ENCODE measurements around the gene PRKCQ.
"Not testable (repeated sequence)": the region's sequence is repeated elsewhere in the genome, so short reads cannot be mapped to it uniquely, and the experiment has no call there.

PRKCQ gene

DNA sequence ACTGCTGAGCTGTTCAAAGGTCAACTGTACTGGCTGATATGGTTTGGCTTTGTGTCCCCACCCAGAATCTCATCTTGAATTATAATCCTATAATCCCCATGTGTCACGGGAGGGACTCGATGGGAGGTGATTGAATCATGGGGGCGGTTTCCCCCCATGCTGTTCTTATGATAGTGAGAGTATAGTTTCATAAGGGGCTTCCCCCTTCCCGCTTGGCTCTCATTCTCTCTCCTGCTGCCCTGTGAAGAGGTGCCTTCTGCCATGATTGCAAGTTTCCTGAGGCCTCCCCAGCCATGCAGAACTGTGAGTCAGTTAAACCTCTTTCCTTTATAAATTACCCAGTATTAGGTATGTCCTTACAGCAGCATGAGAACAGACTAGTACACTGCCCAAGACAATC, 140.2 kb downstream of the PRKCQ start:
- not testable (repeated sequence) for DNase-seq (ENCODE audit: low spot score in 2 of 2); H3K4me1 Mint-ChIP-seq; H3K4me3 Mint-ChIP-seq; ATAC-seq (ENCODE audit: low read depth); H3K27ac Mint-ChIP-seq; H3K9me3 Mint-ChIP-seq; H3K36me3 Mint-ChIP-seq
- H3K27me3 Mint-ChIP-seq, result peaks cover 26% of the 10 kb centered on the region

DNA sequence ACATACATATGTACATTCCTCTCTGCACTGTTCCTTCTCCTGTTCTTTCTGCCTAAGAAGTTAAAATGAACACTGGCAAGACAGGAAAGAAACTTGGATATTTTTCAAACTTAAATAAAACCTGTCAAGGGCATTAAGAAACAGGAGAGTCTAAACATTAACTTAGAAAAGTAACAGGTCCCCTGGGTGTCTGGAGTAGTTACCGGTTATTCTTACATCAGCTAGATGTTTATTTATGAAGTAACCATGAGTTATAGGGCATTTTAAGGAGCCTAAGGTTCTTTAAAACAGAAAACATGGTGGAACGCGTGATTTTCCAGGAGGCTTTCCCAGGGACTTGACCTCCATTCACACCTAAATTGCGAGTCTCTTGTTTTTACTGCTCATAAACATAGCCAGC, 148.2 kb downstream of the PRKCQ start:
- ATAC-seq (ENCODE audit: low read depth) (no peak), DNase-seq (ENCODE audit: low spot score in 2 of 2) (no peak)
- no peak overlapping the region for H3K4me3 Mint-ChIP-seq
- H3K36me3 Mint-ChIP-seq, result no peaks in the 10 kb centered on the region
- no peak overlapping the region for H3K27ac Mint-ChIP-seq
- H3K4me1 Mint-ChIP-seq, result peaks cover 2% of the 10 kb centered on the region
- no peaks in the 10 kb centered on the region for H3K9me3 Mint-ChIP-seq
- peaks cover 18% of the 10 kb centered on the region for H3K27me3 Mint-ChIP-seq

DNA sequence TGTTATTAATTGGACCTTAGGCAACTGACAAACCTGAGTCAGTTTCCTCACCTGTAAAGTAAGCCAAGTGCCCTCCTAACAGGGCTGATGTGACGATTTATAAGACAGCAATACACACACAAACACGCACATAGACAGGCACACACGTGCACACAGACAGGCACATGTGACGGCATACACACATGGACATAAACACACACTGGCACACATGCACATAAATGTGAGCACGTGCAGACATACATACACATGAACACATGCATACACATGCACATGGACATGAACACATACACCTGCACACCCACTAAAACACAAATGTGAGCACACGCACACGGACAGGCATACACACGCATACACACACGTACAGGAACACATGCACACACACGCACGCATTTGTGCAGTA, 148.9 kb downstream of the PRKCQ start:
- Mint-ChIP-seq H3K36me3 (no peaks in the 10 kb centered on the region), H3K4me3 (no peak overlapping the region), H3K9me3 (no peaks in the 10 kb centered on the region), H3K27me3 (peaks cover 14% of the 10 kb centered on the region), H3K4me1 (peaks cover 2% of the 10 kb centered on the region), H3K27ac (no peak overlapping the region)
- DNase-seq (ENCODE audit: low spot score in 2 of 2), result no peak
- no peak for ATAC-seq (ENCODE audit: low read depth)

DNA sequence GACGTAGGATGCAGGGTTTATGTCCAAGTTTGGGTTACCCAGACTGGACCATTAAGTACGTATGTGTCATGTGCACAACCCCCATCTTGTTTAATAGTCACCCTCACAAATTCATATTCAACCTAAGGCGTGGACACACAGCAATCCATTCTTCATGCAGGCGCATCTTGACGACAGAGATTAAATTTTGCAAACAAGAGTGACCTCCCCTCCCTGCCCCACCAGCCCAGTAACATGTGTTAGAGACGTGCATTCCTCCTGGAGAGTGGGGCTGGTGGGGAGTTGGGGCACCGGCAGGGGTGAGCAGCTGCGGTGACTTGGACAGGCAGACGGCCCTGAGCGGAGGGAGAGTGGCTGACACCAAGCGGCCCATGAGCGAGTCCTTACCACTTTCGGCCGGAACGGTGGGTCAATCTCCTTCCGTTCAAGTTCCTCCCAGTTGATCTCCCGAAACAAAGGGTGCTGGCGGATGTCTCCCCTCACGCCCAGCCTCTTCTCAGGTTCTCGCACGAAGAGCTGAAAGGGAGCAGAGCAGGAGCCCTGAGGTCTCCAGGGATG, 149.6 kb downstream of the PRKCQ start:
- ATAC-seq (ENCODE audit: low read depth) (no peak), DNase-seq (ENCODE audit: low spot score in 2 of 2) (no peak)
- H3K27me3 Mint-ChIP-seq, result peaks cover 14% of the 10 kb centered on the region
- peaks cover 2% of the 10 kb centered on the region for H3K4me1 Mint-ChIP-seq
- H3K36me3 Mint-ChIP-seq, result no peaks in the 10 kb centered on the region
- H3K4me3 Mint-ChIP-seq, result no peak overlapping the region
- H3K9me3 Mint-ChIP-seq, result no peaks in the 10 kb centered on the region
- no peak overlapping the region for H3K27ac Mint-ChIP-seq

DNA sequence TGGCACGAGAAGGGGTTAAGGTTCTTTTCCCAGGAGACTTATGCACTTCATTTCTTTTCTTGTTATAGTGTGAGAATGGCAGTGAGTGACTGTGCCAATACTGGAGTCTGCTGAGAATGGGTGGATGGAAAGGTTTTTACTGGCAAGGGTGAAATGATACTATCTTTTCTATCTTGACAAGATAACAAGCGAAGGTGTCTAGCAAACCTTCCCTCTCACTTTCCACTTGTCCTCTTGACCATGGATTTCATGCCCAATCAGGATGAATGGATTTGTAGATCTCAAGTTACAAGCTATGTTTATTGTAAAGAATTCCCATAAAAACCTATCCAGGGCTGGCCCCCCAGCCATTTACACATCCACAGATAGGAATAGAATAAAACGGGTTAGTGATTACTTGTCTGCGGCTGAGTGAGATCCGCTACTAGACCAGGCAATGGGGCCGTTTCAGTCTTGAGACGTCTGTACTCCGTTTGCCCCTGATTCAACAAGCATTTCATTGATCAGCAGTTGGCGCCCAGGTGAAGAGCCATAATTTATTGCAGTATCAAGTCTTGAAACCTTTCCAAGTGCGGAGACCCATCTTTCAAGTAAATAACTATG, 152.6 kb downstream of the PRKCQ start:
- Mint-ChIP-seq H3K36me3 (no peaks in the 10 kb centered on the region), H3K4me1 (peaks cover 2% of the 10 kb centered on the region), H3K27ac (no peak overlapping the region), H3K27me3 (peaks cover 8% of the 10 kb centered on the region), H3K4me3 (no peak overlapping the region), H3K9me3 (no peaks in the 10 kb centered on the region)
- ATAC-seq (ENCODE audit: low read depth), result no peak
- no peak for DNase-seq (ENCODE audit: low spot score in 2 of 2)

DNA sequence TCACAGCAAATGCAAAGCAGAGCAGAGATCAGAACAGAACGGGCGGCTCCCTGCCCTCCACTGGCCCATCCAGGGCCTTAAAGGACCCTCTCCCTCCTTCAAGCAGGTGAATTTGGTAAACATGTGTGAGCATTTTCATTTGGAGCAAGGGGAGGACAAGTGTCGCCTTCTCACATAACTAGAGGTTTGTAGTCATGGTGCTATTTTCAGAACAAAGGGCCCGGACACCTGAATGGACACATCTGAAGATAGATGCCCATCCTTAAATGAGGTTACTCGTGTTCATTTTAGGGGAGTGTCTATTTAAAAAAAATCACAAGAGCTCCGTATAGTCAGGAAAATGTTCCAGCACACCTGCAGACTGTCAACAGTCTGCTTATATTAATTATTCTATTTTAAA, 153.8 kb downstream of the PRKCQ start:
- no peak for ATAC-seq (ENCODE audit: low read depth)
- no peaks in the 10 kb centered on the region for H3K9me3 Mint-ChIP-seq
- H3K36me3 Mint-ChIP-seq, result no peaks in the 10 kb centered on the region
- no peak overlapping the region for H3K27ac Mint-ChIP-seq
- no peak for DNase-seq (ENCODE audit: low spot score in 2 of 2)
- H3K4me1 Mint-ChIP-seq, result peaks cover 2% of the 10 kb centered on the region
- no peak overlapping the region for H3K4me3 Mint-ChIP-seq
- peaks cover 9% of the 10 kb centered on the region for H3K27me3 Mint-ChIP-seq

DNA sequence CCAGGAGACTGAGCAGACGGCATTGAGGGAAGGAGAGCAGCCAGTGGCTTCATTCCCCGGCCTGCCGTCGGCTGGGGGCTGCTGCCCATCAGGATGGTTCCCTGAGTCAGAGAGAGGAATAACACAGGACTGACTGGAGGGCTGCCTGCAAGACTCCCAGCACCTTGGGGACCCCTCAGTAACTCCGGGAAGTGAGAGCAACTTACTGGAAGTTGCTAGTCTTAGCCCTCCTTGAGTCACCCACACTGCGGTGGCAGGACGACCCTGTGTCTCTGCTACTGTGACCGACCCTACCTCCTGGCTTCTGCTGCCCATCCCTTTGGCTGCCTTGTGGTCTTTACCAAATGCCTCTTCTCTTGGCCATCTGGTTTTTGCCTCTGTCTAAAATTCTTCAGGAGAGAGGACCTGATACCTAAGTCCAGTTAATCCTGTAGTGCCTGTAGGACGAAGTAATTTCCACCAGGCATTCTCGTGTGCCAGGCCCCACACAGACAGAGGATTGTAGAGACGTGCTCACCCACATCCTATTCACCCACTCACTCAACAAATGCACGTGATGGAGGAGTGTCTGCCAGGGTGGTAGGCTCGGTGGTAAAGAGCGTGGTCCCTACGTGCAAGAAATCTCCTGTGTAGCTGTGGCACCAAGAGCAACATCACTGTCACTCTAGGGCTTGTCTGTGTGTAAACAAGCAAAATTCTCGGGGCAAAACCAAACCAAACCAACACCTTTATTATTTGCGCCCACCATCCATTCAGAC, 156.5 kb downstream of the PRKCQ start:
- peaks cover 11% of the 10 kb centered on the region for H3K27me3 Mint-ChIP-seq
- ATAC-seq (ENCODE audit: low read depth) (no peak), DNase-seq (ENCODE audit: low spot score in 2 of 2) (no peak)
- H3K27ac Mint-ChIP-seq, result no peak overlapping the region
- H3K4me3 Mint-ChIP-seq, result no peak overlapping the region
- no peaks in the 10 kb centered on the region for H3K36me3 Mint-ChIP-seq
- no peaks in the 10 kb centered on the region for H3K9me3 Mint-ChIP-seq
- H3K4me1 Mint-ChIP-seq, result no peaks in the 10 kb centered on the region

DNA sequence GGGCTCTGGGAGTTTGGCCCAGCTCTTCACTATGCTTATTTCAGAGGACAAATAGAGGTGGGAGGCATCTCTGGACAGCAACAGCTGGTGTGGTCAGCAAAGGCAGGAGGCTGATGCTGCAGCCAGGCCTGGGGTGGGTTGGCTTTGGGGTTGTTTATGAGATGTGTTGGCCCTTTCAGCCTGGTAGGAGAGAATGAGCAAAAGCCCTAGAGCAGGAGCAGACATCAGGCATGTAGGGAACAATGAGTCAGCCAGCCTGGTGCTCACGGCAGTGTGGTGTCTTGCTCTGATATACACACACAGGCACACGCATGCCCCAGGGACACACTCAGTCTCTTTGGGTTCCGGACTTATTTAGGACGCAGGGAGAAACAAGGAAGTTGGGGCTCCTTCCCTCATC, 157.1 kb downstream of the PRKCQ start:
- Mint-ChIP-seq H3K27ac (no peak overlapping the region), H3K36me3 (no peaks in the 10 kb centered on the region), H3K9me3 (no peaks in the 10 kb centered on the region), H3K27me3 (peaks cover 11% of the 10 kb centered on the region), H3K4me1 (no peaks in the 10 kb centered on the region), H3K4me3 (no peak overlapping the region)
- DNase-seq (ENCODE audit: low spot score in 2 of 2) (no peak), ATAC-seq (ENCODE audit: low read depth) (no peak)

DNA sequence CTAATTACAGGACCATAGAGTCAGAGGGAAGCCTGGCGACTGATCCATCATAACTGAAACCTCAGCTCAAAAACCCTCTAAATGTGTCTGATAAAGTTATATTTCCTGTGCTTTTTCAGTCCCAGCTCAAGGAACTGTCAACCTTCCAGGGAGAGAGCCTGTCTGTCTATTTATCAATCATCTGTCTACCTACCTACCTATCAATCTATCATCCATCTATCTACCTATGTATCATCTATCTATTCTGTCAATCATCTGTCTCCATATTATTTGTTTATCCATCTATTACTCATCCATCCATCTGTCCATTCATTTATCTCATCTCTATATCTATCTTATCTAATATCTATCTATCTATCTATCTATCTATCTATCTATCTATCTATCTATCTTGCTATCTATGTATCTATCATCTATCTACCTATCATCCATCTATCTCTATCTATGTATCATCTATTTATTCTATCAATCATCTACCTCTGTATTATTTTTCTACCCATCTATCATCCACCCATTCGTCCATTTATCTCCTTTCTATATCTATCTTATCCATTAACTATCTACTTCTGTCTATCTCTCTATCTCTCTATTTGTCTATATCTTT, 161.4 kb downstream of the PRKCQ start:
- H3K9me3 Mint-ChIP-seq, result no peaks in the 10 kb centered on the region
- DNase-seq (ENCODE audit: low spot score in 2 of 2) (no peak), ATAC-seq (ENCODE audit: low read depth) (no peak)
- peaks cover 6% of the 10 kb centered on the region for H3K27me3 Mint-ChIP-seq
- no peak overlapping the region for H3K27ac Mint-ChIP-seq
- H3K4me3 Mint-ChIP-seq, result no peak overlapping the region
- H3K4me1 Mint-ChIP-seq, result no peaks in the 10 kb centered on the region
- no peaks in the 10 kb centered on the region for H3K36me3 Mint-ChIP-seq

DNA sequence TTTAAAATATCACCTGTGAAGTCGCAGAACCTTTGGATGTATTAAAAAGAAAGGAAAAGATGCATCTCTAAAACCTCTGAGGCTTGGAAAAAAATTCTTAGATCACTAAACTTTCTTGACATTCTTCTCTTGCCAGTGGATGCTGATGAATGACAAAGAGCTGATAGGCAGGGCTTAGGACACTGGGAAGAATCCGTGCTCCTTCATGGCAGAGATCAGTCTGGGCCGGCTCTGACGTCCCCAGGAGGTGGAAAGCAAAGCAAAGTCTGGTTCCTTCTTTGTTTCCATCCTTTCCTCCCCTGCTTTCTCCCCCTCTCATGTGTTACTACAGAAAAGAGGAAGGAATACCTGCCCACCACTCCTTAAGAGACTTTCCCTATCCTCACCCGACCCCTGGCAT, 161.9 kb downstream of the PRKCQ start:
- DNase-seq (ENCODE audit: low spot score in 2 of 2) (no peak), ATAC-seq (ENCODE audit: low read depth) (no peak)
- Mint-ChIP-seq H3K27ac (no peak overlapping the region), H3K4me1 (no peaks in the 10 kb centered on the region), H3K9me3 (no peaks in the 10 kb centered on the region), H3K4me3 (no peak overlapping the region), H3K27me3 (peaks cover 7% of the 10 kb centered on the region), H3K36me3 (no peaks in the 10 kb centered on the region)

DNA sequence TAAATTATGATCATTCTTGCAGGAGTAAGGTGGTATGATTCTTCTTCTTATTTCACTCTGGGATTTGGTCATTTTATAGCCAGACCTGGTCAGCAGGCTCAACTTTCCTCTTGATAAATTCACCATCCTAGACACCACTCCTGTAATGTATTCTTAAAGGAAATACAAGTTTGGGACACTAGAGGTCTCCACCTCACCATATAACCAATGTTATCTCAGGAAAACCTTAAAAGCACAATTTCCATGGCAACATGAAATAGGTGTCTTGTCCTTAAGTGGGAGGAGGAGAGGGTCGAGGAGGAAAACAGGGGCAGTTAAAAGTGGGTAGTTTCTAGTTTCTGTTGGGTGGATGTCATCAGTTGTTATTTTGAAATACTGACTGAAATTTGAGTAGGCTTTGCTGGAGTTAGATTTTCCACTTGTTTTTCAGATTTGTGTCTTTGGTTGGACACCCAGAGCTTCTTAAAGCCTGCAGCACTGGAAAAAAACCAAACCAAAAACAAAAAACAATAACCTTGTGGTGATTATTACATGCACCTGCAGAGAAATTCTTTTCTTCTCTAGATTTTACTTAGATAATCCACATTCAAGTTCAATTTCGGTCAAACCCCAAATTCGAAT, 163.1 kb downstream of the PRKCQ start:
- DNase-seq (ENCODE audit: low spot score in 2 of 2) (peak in 1 of 2 donors; percentile 41), ATAC-seq (ENCODE audit: low read depth) (peak; percentile 60)
- H3K9me3 Mint-ChIP-seq, result no peaks in the 10 kb centered on the region
- H3K27ac Mint-ChIP-seq, result no peak overlapping the region
- no peak overlapping the region for H3K4me3 Mint-ChIP-seq
- no peaks in the 10 kb centered on the region for H3K36me3 Mint-ChIP-seq
- no peaks in the 10 kb centered on the region for H3K4me1 Mint-ChIP-seq
- peaks cover 9% of the 10 kb centered on the region for H3K27me3 Mint-ChIP-seq

DNA sequence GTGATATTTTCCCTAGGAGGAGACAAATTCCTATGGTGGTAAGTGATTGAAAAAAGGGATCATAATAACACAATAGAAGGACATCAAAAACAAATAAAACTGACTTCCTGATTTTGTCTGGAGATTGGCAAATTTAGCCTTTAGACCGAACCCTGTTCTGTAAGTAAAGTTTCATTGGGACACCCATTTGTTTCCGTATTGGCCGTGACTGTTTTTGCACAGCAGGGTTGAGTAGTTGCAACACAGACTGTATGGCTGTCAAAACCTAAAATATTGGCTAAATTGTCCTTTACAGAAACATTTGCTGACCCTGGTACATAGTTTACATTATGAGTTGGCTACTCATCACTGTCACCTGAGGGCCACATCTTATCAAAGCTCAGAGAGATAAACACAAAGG, 168.6 kb downstream of the PRKCQ start:
- H3K36me3 Mint-ChIP-seq, result no peaks in the 10 kb centered on the region
- peaks cover 15% of the 10 kb centered on the region for H3K27me3 Mint-ChIP-seq
- peaks cover 11% of the 10 kb centered on the region for H3K4me1 Mint-ChIP-seq
- no peak overlapping the region for H3K4me3 Mint-ChIP-seq
- H3K9me3 Mint-ChIP-seq, result no peaks in the 10 kb centered on the region
- H3K27ac Mint-ChIP-seq, result no peak overlapping the region
- DNase-seq (ENCODE audit: low spot score in 2 of 2), result no peak
- no peak for ATAC-seq (ENCODE audit: low read depth)

DNA sequence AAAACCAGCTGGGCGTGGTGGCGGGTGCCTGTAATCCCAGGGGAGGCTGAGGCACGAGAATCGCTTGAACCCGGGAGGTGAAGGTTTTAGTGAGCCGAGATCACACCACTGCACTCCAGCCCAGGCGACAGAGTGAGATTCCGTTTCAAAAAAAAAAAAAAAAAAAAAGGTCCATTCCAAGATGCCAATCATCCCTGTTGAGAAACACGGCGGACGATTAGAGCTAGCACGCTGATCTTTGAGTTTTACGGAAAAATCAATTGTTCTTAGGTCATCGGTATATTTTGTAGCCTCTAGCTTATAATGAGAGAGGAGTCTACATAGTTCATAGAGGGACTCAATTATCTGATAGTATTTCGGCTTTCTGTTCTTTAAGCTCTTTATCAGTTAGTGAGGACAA, 169.2 kb downstream of the PRKCQ start:
- DNase-seq (ENCODE audit: low spot score in 2 of 2) (no peak), ATAC-seq (ENCODE audit: low read depth) (no peak)
- Mint-ChIP-seq H3K4me3 (no peak overlapping the region), H3K27ac (no peak overlapping the region), H3K9me3 (no peaks in the 10 kb centered on the region), H3K36me3 (no peaks in the 10 kb centered on the region), H3K27me3 (peaks cover 15% of the 10 kb centered on the region), H3K4me1 (peaks cover 11% of the 10 kb centered on the region)

DNA sequence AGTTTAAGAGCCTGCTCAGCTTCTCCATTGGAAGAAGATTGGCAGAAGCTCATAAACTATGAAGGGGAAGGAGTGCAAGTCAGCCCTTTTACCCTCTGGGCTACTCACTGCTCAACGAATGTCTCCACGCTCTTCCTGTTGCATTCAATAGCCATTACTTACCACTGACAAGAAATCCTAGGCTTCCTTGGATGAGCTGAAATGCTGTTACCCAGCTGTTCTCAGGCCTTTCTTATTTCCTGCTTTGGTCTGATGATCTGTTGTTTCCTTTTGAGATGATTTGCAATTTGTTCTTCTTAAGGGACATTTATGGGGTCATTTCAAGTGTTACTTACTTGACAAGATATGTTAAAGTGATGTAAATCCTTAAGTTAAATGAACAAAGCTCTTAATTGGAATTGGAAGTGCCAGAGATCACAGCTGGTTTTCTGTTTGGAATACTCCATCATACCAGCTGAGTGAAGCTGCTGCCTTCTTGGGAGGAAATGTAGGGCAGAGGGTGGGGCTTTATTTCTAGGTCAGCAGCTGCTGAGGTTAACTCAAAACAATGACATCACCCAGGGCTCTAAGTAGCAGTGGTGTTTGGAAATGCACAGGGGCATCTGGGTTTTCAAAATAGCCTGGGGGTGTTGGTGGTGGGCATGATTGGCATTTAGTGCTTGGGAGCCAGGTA, 170.0 kb downstream of the PRKCQ start:
- Mint-ChIP-seq H3K9me3 (no peaks in the 10 kb centered on the region), H3K27ac (no peak overlapping the region), H3K27me3 (peaks cover 17% of the 10 kb centered on the region), H3K4me1 (peaks cover 11% of the 10 kb centered on the region), H3K4me3 (no peak overlapping the region), H3K36me3 (no peaks in the 10 kb centered on the region)
- DNase-seq (ENCODE audit: low spot score in 2 of 2) (no peak), ATAC-seq (ENCODE audit: low read depth) (peak; percentile 60)

Measured in memory B cell (primary cell).